ENCODE results near the gene COL23A1. TPM values are rescaled to one million over a fixed set of nuclear protein-coding genes. Genes with fewer than 3 reads are reported as not detected.

The COL23A1 gene
- total RNA-seq, 4 donors from 2014 or later = 2.5 to 3.4 (median 3.0) TPM

DNA sequence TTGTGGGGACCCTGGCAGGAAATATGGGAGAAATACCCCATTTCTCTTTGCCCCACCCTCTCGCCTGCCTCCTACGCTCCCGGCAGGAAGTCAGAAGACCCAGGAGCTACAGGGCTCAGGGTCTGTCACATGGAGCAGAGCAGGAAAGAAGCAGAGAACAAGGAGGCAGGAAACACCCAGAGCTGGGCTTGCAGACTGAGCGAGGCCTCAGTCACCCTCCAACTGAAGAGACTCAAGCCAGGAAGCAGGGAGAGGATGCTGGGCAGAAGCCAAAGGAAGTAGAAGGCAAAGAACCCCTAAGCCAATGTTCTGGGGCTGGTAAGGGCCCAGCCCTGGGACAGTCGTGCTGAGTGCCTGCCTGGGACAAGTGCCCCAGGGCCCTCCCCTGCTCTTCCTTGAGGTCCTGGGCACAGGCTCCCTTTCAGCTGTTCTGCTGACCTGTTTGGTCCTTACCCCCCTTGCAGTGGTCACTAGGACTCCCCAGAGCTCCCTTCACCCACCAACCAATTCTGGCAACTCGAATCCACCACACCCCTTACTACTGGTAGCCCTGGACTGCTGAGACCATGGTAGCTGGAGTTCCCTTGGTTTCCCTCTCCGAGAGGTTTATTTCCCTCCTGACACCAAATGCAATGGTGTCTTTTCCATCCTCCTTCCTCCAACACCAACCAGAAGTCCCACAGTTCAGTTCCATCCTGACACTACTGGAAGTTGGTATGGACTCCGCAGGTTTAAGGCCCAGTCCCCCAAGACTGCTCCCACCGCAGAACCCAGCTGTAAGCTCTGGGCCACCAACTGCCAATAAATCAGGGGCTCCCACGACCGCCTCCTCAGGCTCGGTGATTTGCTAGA, 157.5 kb downstream of the COL23A1 start:
- intact Hi-C loops (cut with DNase I; ENCODE audit: low total_unique reads) = no loop called here
- DNase-seq (ENCODE audit: low spot score in 2 of 2) = peak; percentile 13 to 48
- 77 to 79% methylated on average over 12 of the region's 12 CpGs for WGBS, 2 donors
- no peak for TF ChIP-seq POLR2A (IDR thresholded peaks at IDR 0.05)
- TF ChIP-seq, protein P1, sequence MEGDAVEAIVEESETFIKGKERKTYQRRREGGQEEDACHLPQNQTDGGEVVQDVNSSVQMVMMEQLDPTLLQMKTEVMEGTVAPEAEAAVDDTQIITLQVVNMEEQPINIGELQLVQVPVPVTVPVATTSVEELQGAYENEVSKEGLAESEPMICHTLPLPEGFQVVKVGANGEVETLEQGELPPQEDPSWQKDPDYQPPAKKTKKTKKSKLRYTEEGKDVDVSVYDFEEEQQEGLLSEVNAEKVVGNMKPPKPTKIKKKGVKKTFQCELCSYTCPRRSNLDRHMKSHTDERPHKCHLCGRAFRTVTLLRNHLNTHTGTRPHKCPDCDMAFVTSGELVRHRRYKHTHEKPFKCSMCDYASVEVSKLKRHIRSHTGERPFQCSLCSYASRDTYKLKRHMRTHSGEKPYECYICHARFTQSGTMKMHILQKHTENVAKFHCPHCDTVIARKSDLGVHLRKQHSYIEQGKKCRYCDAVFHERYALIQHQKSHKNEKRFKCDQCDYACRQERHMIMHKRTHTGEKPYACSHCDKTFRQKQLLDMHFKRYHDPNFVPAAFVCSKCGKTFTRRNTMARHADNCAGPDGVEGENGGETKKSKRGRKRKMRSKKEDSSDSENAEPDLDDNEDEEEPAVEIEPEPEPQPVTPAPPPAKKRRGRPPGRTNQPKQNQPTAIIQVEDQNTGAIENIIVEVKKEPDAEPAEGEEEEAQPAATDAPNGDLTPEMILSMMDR (IDR thresholded peaks at IDR 0.05) = no peak
- H3K4me3 ChIP-seq (ENCODE audit: low read depth, poor library complexity, severe bottlenecking) = no peak overlapping the region

DNA sequence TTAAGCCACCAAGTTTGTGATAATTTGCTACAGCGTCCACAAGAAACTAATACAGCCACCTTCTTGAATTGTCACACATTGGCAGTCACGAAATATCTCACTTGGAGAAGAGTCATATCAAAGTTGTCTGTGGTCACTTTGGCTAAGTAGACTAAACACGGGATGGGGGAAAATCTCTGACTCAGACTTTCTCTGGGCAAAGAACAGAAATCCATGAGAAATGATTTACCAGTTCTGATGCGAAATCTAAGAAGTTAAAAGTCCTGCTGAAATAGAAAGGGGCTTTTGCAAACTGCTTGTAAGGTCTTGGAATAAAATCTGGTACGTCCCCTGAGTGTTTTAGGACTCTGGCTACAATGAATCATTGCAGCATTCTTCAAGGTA, 158.4 kb downstream of the COL23A1 start:
- TF ChIP-seq POLR2A (IDR thresholded peaks at IDR 0.05) = no peak
- TF ChIP-seq, protein P1 (IDR thresholded peaks at IDR 0.05) = no peak
- WGBS, 2 donors = 74 to 76% methylated on average over 5 of the region's 5 CpGs
- DNase-seq (ENCODE audit: low spot score in 2 of 2) = peak in 1 of 2 donors; percentile 16
- no peak overlapping the region for H3K4me3 ChIP-seq (ENCODE audit: low read depth, poor library complexity, severe bottlenecking)
- intact Hi-C loops (cut with DNase I; ENCODE audit: low total_unique reads) = no loop called here

DNA sequence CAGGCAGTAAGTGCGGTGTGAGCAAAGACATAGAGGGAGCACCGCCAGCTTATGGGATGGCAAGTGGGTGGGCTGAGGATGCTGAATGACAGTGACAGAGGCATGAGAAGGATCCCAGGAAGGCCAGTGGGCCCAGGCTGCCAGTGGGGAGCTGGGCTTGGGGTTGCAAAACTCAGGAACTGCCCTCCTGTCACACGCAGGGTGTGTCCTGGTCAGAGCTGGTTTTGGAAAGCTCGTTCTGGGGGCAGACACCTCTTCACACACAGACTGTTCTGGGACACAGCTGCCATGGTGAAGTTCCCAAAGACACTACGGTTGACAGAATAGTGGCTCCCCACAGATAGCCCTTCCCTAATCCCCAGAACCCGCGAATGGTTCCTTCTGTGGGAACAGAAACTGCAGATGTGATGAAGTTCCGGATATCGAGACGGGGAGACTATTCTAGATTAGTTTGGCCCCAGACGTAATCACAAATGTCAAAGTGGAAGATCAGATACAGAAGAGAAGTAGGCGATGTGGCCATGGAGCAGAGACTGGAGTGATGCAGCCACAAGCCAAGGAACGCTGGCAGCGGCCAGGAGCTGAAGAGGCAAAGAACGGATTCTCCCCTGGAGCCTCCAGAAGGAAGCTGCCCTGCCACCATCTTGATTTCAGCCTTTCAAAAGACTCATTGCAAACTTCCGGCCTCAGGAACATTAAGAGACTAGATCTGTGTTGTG, 159.0 kb downstream of the COL23A1 start:
- intact Hi-C loops (cut with DNase I; ENCODE audit: low total_unique reads) = no loop called here
- peak; percentile 6 to 65 for DNase-seq (ENCODE audit: low spot score in 2 of 2)
- TF ChIP-seq POLR2A (IDR thresholded peaks at IDR 0.05) = no peak
- TF ChIP-seq, protein P1 (IDR thresholded peaks at IDR 0.05) = no peak
- WGBS, 2 donors = 90% methylated on average over 16 of the region's 16 CpGs
- no peak overlapping the region for H3K4me3 ChIP-seq (ENCODE audit: low read depth, poor library complexity, severe bottlenecking)

DNA sequence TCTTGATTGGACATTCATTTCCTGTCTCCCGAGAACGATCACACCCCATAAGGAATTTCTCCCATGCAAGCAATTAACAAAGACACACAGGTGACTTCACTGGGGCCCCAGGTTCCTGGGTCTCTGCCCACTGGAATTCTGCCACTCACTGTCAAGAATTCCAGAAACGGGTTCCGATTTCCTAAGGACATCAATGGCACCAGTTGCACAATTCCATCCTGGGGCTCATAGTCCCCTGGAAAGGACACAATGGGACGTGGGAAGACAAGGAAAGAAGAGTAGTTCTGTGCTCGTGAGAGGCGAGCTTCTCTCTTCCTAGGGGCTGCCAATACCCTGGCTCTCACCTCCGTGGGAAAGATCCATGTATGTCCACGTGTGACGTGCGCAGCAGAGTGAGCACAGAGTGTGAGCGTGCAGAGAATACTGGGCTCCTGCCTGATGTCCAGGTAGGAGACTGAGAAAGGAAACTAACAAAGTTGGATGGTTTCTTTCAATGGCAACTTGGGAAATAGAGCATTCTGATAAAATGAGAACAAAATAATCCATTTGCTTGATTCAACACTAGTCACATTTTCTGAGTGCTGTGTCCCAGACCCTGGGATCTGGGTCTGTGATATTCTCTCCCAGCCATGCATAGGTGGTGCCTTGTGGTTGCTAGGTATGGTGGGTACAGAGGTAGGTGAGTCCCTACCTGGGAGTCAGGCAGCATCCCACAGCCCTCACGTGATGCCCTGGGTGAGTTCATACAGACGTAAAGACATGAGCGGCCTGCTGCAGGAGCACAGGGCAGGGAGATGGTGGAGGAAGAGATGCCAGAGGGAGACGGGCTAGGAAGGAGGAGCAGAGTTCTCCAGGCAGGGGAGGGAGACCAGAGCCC, 159.8 kb downstream of the COL23A1 start:
- peak; percentile 13 to 77 for DNase-seq (ENCODE audit: low spot score in 2 of 2)
- TF ChIP-seq, protein P1 (IDR thresholded peaks at IDR 0.05) = no peak
- no peak for TF ChIP-seq POLR2A (IDR thresholded peaks at IDR 0.05)
- no peak overlapping the region for H3K4me3 ChIP-seq (ENCODE audit: low read depth, poor library complexity, severe bottlenecking)
- intact Hi-C loops (cut with DNase I; ENCODE audit: low total_unique reads) = no loop called here
- WGBS, 2 donors = 68 to 73% methylated on average over 16 of the region's 16 CpGs

DNA sequence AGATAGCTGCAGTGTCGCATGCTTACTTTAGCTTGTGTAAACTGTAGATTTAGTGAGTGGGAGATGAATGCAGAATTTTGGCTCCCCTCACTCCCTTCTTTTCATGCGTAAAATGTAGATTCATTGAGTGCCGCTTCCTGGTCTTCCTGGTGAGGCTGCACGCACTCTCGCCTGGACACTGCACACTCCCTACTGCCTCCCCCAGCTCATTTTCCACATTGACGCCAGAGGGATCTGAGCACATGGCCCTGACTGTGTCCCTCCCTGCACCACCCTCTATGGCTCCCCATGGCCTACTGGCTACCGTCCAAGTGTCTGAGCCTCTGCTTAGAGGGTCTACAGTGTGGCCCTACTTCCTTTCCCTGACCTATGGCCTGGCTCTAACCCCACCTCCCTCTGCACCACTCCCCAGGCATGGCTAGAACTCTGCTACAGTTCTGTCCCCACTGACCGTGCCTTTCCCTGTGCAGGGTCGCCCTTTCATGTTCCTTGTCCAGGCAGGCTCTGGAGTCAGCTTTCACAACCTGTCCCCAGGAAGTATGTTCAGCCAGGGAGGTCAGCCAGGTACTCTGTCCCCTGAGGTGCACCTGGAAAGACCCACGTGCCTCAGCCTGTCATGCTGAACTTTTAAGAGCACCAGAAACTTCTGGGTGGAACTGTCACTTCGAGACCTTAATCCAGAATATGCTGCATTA, 160.6 kb downstream of the COL23A1 start:
- intact Hi-C loops (cut with DNase I; ENCODE audit: low total_unique reads) = no loop called here
- WGBS, 2 donors = 60 to 69% methylated on average over 11 of the region's 11 CpGs
- peak; percentile 13 to 68 for DNase-seq (ENCODE audit: low spot score in 2 of 2)
- TF ChIP-seq, protein P1 (IDR thresholded peaks at IDR 0.05) = no peak
- no peak for TF ChIP-seq POLR2A (IDR thresholded peaks at IDR 0.05)
- H3K4me3 ChIP-seq (ENCODE audit: low read depth, poor library complexity, severe bottlenecking) = no peak overlapping the region

Data from lower leg skin (tissue), 4 donors.